GM18519 (cell line): ENCODE results near the gene ZC3HAV1L.
A peak's percentile ranks its signal among the peaks of the same experiment; 100 is the strongest.
"Not testable (repeated sequence)": the region's sequence is repeated elsewhere in the genome, so short reads cannot be mapped to it uniquely, and the experiment has no call there.

ENCODE experiments used
- ATAC-seq: cut with Tn5 transposase; IDR thresholded peaks from one replicate; pipeline ENCODE4 v1.9.1; 2021; ENCODE audit warnings: mild to moderate bottlenecking, moderate library complexity; ENCODE audit not compliant: unreplicated experiment, low FRiP score

The ZC3HAV1L gene, protein sequence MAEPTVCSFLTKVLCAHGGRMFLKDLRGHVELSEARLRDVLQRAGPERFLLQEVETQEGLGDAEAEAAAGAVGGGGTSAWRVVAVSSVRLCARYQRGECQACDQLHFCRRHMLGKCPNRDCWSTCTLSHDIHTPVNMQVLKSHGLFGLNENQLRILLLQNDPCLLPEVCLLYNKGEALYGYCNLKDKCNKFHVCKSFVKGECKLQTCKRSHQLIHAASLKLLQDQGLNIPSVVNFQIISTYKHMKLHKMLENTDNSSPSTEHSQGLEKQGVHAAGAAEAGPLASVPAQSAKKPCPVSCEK

DNA sequence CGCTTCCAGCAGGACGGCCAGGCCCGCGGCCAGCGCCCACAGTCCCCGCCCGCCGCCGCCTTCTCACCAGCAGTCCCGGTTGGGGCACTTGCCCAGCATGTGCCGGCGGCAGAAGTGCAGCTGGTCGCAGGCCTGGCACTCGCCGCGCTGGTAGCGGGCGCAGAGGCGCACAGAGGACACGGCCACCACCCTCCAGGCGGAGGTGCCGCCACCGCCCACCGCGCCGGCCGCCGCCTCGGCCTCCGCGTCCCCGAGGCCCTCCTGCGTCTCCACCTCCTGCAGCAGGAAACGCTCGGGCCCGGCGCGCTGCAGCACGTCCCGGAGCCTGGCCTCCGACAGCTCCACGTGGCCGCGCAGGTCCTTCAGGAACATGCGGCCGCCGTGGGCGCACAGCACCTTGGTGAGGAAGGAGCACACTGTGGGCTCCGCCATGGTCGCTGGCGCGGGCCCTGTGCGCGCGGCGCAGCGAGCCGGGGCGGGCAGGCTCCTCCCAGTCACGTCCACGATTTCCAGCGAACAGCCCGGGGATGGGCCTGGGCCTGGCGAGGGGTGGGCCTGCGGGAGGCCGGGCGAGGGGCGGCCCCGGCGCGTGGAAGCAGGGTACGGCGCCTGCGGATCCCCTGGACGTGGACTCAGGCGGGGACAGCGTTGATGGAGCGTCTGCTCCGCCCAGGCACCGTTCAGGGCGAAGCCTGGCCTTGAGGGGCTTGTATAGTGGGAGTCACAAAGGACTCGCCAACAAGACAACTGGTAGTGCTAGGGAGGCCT, at the start of gene ZC3HAV1L:
Gene ZC3HAV1L (minus strand): TSS at position 457 of the 768 bp plus-strand sequence. CDS start 25 bp downstream, at position 432.
- peak; percentile 83 for ATAC-seq

DNA sequence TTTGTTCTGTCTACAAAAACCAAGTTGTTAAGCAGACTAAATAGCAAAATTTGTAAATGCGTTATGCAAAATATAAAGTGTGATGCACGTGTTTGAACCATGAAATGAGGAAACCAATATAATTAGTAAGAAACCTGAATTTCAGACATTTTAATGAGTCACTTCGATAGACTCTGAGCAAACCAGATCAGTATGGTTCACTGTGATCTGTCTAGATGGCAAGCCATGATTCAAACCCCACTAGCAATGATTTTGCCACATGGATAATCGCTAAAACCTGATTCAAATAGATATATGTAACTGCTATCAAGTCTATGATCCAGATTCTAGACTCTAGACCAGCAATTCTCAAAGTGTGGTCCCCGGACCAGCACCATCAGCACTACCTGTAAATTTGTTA, 48.9 kb upstream of the ZC3HAV1L start:
- no peak for ATAC-seq

DNA sequence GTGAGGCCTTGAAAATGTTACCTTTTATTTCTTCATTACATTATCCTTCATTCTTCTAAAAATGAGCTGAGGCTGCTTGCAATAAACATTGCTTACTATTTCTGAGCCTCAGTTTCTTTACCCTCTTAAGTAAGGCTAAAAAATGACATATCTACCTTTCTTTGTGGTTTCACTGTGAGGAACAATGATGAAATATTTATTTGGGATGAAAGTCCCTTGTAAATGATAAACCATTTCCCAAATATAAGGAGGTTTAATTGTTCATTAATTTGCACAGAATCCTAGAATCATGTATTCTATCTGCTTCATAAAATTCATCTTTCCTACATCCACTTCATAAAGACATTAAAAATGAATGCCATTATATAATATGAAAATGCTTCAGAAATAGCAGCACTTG, 45.7 kb upstream of the ZC3HAV1L start:
- ATAC-seq: no peak

DNA sequence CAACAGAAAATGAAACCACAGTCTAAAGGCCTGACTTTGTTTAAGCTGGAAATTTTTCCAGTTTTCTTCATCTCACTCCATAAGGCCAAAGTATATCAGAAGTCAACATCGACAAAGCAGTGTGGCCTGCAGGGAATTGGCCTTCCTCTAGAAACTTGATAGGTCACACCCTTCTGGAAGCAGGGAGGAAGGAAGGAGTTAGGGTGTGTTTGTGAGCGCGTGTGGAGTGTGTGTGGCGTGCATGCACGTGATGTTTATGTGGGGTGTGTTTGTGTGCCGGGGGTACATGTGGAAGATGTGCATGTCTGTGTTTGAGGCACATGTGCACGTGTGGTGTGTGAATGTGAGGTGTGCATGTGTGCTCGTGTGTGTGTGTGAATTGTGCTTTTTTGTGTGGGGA, 45.1 kb upstream of the ZC3HAV1L start:
- ATAC-seq: no peak

DNA sequence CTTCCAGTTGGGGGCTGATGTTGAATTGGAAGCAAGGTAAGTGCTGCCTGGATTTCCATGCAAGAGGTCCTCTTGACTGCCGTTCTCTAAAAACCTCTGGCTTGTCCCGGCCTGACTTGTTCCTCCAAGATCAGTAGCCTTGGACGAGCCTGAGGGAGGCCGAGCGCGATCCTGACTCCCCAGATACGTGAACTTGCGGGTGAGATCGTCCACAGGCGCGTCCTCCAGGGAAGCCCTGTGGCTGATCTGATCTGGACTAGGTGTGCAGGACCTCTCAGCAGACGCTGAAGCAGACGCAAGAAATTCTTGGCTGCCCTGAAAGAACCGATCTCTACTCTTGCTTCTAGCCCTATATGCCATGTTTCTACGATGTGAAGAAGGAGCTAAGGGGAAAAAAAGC, 44.0 kb upstream of the ZC3HAV1L start:
- ATAC-seq: no peak

DNA sequence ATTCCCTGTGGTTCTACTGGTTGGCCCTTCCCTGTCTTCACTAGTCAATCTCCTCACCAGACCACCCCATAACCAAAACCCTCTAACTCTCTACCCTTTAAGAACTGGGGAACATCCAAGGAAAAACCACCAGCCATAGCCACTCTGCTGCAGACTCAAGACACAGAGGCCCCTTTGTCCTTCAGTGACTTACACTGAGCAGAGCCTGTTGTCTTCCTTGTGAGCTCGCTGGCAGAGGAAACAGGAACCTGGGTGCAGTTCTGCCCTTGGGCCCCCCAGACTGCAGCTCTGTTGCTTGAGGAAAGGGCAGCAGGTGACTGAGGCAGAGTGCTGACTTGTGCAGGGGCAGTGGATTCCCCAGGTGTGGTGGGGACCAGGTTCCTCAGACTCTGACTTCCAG, 43.1 kb upstream of the ZC3HAV1L start:
- ATAC-seq: no peak

DNA sequence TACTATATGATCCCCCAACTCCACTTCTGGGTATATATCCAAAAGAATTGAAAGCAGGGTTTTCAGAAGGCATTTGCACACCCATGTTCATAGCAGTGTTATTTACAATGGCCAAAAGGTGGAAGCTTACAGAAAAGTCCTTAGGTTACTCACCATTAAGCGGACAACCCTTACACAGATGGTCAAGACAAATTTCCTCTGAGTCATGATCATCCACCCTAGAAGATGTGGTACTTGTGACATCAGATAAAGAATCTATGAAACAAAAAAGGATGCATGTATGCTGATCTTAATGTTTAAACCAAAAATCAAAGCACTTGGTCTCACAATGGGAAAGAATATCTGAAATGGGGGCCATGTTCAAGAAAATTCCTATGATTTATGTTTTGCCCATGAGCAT, 42.6 kb upstream of the ZC3HAV1L start:
- ATAC-seq: no peak

DNA sequence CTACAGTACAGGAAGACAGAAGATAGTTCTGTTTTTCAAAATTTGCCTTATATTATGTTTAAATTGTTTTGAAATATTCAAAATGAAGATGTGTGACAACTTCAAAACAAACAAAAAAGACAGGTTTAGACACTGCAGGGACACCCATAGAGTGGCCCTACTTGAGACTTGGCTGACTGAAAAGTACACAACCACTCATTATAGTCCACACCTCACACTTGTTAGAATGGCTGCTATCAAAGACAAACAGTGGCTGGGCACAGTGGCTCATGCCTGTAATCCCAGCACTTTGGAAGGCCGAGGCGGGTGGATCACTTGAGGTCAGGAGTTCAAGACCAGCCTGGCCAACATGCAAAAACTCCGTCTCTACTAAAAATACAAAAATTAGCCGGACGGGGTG, 41.9 kb upstream of the ZC3HAV1L start:
- ATAC-seq: not testable (repeated sequence)

DNA sequence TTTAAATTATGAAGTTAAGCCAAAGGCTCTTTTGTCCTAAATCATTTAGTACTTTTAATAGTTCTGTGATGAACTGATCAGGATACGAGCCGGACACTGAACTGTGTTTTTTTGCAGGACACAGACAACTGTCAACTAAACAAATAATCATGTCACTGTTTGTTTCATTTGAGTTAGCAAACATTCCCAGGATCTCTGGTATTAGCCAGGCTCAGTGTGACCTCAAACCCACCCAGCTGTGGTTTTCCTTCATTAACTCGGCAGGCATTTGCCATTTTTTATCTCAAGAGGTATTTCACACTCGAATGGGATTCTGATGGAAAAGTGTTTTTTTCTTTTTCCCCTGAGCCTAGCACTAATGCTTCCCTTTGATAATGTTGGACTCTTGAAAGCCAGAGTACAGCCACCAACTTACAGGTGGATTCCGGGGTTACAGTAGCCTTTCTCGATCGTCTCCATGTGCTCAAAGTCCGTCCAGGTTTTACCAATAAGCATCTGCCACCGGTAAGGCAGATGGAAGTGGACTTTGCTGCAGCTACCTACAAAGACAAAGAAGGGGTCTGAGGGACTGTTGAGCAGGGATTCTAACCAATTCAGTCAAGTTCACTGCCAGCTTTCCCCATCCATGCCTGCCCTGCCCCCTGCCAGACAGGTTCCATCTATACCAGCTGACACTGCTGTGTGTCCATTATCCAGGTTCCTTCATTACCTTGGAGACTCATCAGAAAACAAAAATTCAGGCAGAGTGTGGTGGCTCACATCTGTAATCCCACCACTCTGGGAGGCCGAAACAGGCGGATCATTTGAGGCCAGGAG, 40.2 kb upstream of the ZC3HAV1L start:
- ATAC-seq: no peak

DNA sequence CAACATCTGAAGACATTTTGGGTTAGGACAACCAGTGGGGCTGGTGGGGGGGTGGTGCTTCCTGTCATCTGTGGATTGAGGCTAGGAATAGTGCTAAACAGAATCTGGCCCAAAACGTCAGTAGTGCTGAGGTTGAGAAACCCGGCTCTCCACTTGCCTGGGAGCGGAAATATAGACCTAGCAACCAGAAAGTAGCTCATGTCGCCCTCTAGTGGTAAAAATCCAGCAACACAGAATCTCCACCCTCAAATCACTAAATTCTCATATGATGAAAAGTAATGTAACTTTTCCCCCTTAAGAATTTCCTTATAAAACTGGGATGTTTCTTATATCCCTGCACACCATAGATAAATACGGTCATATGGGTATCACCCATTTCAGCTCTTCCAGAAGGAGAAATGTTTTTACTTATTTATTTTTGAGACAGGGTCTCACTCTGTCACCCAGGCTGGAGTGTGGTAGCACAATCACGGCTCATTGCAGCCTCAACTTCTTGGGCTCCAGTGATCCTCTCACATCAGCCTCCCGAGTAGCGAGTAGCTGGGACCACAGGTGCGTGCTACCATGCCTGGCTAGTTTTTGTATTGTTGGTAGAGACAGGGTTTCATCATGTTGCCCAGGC, 39.3 kb upstream of the ZC3HAV1L start:
- peak; percentile 74 for ATAC-seq

DNA sequence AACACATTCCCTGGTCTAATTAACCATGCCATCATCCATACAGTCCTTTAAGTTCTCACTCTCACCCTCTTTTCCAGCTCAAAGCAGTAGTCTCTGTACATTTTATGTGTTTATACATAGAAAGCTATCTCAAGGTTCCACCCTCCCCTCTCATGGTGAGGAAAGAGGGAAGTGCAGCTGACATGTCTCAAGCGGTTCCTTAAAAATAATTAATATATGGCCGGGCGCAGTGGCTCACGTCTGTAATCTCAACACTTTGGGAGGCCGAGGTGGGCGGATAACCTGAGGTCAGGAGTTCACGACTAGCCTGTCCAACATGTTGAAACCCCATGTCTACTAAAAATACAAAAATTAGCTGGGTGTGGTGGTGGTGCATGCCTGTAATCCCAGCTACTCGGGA, 37.0 kb upstream of the ZC3HAV1L start:
- no peak for ATAC-seq

DNA sequence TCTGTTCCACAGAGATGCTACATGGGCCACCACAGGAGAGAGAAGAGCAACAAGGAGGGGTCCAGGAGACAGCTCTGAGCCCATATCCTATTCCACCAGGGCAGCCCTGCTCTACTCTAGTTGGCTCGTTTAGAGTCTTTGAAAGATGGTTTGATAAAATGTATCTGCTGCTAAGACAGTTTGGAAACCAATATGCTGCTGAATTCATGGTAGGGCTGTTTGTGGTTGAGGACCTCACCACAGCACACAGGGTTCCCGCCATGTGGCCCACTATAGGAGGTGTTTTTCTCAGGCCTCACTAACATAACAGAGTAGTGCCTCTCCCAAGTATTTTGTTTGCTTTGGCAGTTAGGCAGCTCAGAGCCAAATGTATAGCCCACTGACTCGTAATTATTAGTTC, 35.8 kb upstream of the ZC3HAV1L start:
- ATAC-seq: no peak

DNA sequence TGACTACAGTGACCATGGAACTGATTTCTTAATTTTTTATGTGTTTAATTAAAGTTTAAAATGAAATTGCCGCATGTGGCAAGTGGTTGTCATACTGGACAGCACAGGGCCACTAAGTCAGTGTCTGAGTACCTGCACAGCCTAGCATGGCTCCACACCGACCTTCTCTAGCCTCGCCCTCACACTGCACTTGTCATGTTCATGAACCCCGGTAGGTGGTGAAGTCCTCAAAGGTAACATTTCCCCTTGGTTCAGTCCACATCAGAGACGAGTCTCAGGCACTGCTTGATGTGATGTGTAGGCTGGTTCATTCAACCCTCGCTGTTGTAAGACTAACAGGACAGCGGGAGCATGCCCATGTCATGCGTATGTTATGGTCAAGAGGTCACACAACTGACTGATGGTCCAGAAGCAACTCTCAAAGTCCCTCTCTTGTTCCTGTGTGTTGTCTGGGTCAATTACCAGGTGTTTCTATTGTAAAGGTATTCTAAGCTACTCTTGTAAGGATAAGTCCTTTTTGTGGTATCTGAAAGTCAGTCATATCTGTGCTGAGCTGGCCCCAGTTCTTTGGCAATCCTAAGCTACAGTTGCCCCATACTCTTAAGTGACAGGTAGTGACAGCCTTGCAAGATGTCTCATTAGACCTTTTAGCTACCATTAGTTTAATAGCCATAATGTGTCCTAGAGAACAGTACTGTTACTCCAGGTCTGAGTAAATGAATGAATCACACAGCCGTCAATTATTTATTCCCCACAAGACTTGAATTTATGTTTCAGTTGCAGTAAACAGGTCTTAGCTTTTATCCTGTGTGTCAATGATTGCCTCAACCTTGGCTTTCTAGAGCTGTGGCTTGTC, 32.9 kb upstream of the ZC3HAV1L start:
- ATAC-seq: no peak

DNA sequence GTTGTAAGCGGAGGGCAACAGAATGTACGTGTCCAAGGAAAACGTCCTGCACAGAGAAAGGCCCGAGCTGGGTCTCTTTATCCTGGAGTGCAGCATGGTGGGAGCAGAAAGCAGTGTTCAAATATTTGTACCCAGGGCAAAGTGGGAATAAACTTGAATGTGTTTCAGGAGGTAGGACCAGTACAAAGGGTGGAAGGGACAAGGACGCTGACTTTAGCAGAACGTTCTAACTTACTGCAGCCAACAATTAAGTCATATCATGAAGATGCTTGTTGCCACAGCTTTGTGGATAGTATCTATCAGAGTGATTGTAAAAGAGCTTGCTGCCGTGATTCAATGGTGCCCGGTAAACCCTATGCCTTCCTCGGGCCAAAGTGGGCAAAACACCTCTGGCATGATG, 30.5 kb upstream of the ZC3HAV1L start:
- ATAC-seq: no peak

DNA sequence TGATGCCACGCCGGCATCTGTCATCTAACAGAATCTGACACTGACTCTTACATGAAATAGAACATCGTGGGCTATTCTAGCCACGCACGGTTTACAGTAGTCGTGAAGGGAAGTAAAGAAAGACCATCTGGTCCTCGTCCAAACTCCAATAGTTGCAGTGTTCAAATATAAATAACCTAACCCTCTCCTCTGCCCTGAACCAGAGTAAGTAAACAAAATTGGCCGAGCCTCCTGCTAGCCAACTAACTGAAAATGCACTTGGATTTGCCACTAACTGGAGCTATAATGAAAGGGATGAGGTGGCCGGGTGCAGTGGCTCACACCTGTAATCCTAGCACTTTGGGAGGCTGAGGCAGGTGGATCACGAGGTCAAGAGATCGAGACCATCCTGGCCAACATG, 29.5 kb upstream of the ZC3HAV1L start:
- ATAC-seq: no peak

DNA sequence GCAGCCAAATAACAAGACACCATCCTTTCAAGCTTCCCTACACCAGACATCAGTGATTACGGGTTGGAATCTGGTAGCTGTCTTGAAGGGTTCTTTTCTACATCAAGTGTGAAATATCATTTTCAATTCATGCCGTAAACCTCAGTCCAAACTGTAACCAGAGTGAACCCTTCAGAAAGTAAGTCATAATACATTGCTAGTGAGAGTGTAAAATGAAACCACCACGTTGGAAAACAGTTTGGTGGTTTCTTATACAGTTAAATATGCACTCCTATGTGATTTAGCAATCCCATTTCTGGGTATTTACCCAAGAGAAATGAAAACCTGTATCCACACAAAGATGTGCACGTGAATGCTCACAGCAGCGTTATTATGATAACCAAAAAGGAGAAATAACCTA, 25.6 kb upstream of the ZC3HAV1L start:
- ATAC-seq: no peak

DNA sequence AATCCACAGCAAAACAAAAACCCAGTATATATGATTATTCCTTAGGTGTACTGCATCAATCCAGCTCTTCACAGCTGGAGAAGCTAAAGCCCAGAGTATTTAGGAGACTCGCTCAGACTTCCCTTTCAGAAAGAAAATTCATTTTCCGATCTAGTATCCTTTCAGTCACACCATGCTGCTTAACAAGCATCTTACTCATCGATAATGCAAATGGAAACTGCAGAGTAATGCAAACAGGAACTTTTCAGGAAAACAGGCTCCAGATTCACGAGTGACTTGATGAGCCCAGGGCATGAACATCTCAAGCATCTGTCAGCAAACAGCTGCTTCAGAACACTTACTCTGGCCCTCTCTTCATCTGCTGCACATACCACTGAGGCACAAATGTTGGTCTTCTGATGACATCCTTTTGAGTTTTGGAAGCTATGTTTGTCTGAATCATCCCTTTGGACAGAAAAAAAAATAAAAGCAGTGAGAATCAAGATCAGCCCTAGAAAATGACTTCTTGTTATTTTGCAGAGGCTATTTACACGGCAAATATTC, 24.9 kb upstream of the ZC3HAV1L start:
- ATAC-seq: no peak

DNA sequence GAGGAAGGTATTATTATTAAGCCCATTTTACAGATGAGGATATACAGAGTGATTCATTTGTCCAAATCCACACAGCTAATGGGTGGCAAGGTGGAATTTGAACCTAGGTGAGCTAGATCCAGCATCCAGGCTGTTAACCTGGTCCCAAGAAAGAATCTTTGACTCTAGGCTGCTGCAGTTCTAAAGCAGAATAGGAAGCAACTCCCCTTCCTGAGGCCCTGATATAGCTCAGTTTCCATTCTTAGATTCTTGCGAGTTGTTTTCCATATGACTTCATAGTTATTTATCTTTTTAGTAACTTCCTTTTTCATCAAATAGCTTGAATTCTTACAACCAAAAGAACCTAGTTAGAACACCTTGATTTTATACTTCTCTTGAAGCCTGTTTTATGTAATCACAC, 24.1 kb upstream of the ZC3HAV1L start:
- ATAC-seq: no peak

DNA sequence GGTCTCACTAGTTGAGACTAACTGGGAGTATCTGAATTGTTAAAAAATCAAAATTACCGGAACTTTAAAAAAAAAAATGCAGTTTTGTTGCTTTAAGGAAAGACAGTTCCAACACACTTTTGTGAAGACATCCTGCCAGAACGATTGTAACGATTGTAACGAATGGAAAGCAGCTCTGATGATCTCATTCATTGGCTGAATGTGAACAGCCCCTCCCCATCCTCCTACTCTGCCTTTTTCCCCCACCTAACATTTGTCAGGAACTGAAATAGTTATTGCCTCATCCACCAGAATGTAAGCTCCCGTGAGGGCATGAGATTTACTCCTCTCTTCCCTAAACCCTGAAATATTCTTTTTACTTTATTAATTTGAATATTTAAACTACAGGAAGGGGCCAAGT, 23.1 kb upstream of the ZC3HAV1L start:
- no peak for ATAC-seq

DNA sequence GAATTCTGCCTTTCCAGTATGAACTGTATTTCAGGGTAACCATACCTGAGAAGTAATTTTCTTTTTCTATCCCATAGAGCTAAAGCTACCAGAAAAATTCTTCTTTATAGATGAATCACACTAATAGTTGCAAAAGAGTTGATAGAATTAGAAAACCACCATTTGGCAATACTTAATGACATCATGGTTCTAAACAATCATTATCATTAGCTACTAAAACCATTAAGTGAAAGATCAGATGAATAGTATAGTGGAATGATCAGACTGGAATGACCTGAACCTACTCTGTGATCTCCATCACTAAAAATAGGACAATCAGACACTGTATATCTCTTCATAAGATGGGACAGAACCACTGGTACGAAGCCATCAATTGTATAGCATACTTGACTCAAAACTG, 19.8 kb upstream of the ZC3HAV1L start:
- no peak for ATAC-seq
